Thyroid gland (tissue), 4 donors: ENCODE measurements around the gene THRB. TPM values are rescaled to one million over a fixed set of nuclear protein-coding genes. Genes with fewer than 3 reads are reported as not detected.

ENCODE experiments used
- DNase-seq, 2 donors: peaks; one replicate each; pipeline ENCODE4 v3.0.0-alpha.2; 2019
- H3K27ac ChIP-seq, 3 donors: fragments of 200-600 bp; sonication (generic); 1 replicate in 2 of 3; 2 replicates in 1 of 3; pipeline ENCODE4 v1.5.1; 2016 to 2019; ENCODE audit warnings: mild to moderate bottlenecking in 1 of 3, moderate library complexity in 1 of 3
- H3K27me3 ChIP-seq: fragments of 200-600 bp; sonication (generic); one replicate; pipeline ENCODE4 v1.5.1; 2019
- H3K36me3 ChIP-seq, 2 donors: fragments of 200-600 bp; sonication (generic); one replicate each; pipeline ENCODE4 v1.5.1; 2016 to 2019
- H3K4me1 ChIP-seq, 2 donors: fragments of 200-600 bp; sonication (generic); one replicate each; pipeline ENCODE4 v1.5.1; 2017 to 2019
- H3K4me3 ChIP-seq, 3 donors: fragments of 200-600 bp; sonication (generic); replicated peaks in 1 of 3; 1 replicate in 2 of 3; 2 replicates in 1 of 3; pipeline ENCODE4 v1.5.1; 2016; ENCODE audit warnings: mild to moderate bottlenecking in 1 of 3
- H3K9me3 ChIP-seq: fragments of 200-600 bp; sonication (generic); one replicate; pipeline ENCODE4 v1.5.1; 2017
- POLR2A ChIP-seq, 2 donors: fragments of 450-650 bp; IDR thresholded peaks; one replicate each; pipeline ENCODE4 v1.6.1; 2017; ENCODE audit warnings: antibody characterized with exemption in 2 of 2, mild to moderate bottlenecking in 2 of 2, moderate library complexity in 1 of 2
- WGBS, 2 donors: methylation state at CpG; one replicate each; pipeline ENCODE4 v1.1.5; 2017; 5-methylcytosine and 5-hydroxymethylcytosine counted together
- intact Hi-C: fragments of 100-400 bp; cut with DNase I; formaldehyde crosslinking; loops from one replicate; pipeline ENCODE4 v1.15.1; 2023
- total RNA-seq, 4 donors: library from RNA; depleted of rRNA; stranded (reverse); fragments of >200 nt; gene quantifications; one replicate each; pipeline ENCODE4 v1.2.3, GENCODE V29; 2016
- TF ChIP-seq, protein P1 (sequence below), 6 experiments: fragments of 200-600 bp in 3 of 6; fragments of 450-650 bp in 3 of 6; sonication (generic) in 3 of 6; IDR thresholded peaks; one replicate each; pipeline ENCODE4 v1.5.1; 2016 to 2019; ENCODE audit warnings: antibody characterized with exemption in 6 of 6, mild to moderate bottlenecking in 2 of 6, inconsistent platforms in 1 of 6, moderate library complexity in 1 of 6

Gene THRB
- total RNA-seq, 4 donors from 2014 or later = 11.1 to 33.2 (median 13.4) TPM

- 92 to 95% methylated on average over 7 of the region's 7 CpGs for WGBS, 2 donors
- Histone ChIP-seq H3K36me3 (no peaks in the 10 kb centered on the region), H3K4me1 (peaks cover 39 to 40% of the 10 kb centered on the region in 2 donors), H3K27ac (no peak overlapping the region), H3K9me3 (no peaks in the 10 kb centered on the region), H3K4me3 (no peak overlapping the region), H3K27me3 (no peaks in the 10 kb centered on the region)
- intact Hi-C loops = no loop called here
- TF ChIP-seq POLR2A (IDR thresholded peaks at IDR 0.05) = no peak
- TF ChIP-seq, protein P1, sequence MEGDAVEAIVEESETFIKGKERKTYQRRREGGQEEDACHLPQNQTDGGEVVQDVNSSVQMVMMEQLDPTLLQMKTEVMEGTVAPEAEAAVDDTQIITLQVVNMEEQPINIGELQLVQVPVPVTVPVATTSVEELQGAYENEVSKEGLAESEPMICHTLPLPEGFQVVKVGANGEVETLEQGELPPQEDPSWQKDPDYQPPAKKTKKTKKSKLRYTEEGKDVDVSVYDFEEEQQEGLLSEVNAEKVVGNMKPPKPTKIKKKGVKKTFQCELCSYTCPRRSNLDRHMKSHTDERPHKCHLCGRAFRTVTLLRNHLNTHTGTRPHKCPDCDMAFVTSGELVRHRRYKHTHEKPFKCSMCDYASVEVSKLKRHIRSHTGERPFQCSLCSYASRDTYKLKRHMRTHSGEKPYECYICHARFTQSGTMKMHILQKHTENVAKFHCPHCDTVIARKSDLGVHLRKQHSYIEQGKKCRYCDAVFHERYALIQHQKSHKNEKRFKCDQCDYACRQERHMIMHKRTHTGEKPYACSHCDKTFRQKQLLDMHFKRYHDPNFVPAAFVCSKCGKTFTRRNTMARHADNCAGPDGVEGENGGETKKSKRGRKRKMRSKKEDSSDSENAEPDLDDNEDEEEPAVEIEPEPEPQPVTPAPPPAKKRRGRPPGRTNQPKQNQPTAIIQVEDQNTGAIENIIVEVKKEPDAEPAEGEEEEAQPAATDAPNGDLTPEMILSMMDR (IDR thresholded peaks at IDR 0.05) = no peak
- no peak for DNase-seq
These were observed 191.4 kb downstream of the THRB start for GRCh38 chr3:24303057-24303754.

GRCh38 chr3:24302396-24302795 lies 192.3 kb downstream of the THRB start:
- 26 to 45% methylated on average over 2 of the region's 2 CpGs for WGBS, 2 donors

DNA sequence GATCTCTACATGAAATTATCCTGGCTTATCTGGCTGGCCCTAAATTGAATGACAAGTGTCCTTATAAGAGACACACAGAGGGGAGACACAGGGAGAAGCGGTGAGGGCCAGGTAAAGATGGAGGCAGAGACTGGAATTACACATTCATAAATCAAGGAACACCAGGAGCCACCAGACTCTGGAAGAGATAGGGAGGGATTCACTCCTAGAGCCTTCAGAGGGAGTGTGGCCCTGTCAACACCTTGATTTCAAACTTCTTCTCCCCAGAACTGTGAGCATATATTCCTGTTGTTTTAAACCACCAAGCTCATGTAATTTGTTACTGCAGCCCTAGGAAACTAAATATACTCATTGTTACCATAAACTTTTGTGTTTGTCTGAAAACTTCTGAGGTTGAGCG lies 193.7 kb downstream of the THRB start:
- WGBS, 2 donors = 94 to 96% methylated on average over 2 of the region's 2 CpGs
- Histone ChIP-seq H3K9me3 (no peaks in the 10 kb centered on the region), H3K27me3 (no peaks in the 10 kb centered on the region), H3K4me3 (no peak overlapping the region), H3K27ac (no peak overlapping the region), H3K4me1 (peaks cover 23 to 26% of the 10 kb centered on the region in 2 donors), H3K36me3 (no peaks in the 10 kb centered on the region)
- no peak for TF ChIP-seq POLR2A (IDR thresholded peaks at IDR 0.05)
- TF ChIP-seq, protein P1 (IDR thresholded peaks at IDR 0.05) = no peak
- intact Hi-C loops = no loop called here
- no peak for DNase-seq

More at GRCh38 chr3:24302396-24302795, 192.3 kb downstream of the THRB start:
- Histone ChIP-seq H3K4me3 (no peak overlapping the region), H3K27me3 (no peaks in the 10 kb centered on the region), H3K4me1 (peaks cover 32 to 33% of the 10 kb centered on the region in 2 donors), H3K36me3 (no peaks in the 10 kb centered on the region), H3K27ac (peak overlapping the region in 1 of 3 donors; percentile 60), H3K9me3 (no peaks in the 10 kb centered on the region)
- TF ChIP-seq POLR2A (IDR thresholded peaks at IDR 0.05) = no peak
- TF ChIP-seq, protein P1 (IDR thresholded peaks at IDR 0.05) = no peak
- intact Hi-C loops = no loop called here
- DNase-seq = peak; percentile 28 to 43

DNA sequence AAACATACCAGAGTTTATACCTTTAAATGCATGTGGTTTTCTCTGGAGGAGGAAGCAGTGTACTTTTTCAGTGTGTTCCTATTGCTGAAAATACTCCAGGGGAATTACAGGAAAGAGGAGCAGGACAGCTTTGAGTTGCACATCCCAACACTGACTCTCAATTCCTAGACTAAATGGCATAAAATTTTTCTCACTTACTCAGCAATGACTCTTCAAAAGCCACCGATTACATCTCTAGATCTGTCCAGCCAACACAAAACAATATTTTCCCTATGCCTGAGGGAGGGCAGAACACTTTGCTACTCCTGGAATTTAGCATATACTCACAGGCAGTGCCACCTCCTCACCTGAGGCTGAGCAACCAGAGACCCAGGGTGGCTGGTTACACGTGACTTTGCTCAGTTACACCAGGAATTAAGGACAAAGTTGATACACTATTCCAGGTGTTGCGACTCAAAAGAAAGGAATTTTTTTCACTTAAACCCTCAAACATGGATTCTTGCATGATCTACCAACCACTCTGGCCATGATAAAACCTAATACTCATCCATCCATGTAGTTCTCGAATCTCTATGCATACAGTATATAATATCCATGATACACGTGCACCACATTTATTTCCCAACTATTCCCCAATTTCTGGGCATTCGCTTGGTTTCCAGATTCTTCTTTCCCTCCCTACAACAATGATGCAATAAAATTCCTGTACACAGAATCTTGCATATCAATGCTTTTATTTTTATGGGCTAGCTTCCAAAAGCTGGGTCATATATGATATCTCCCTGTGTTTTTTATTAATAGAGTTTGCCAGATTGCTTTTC lies 194.6 kb downstream of the THRB start:
- WGBS, 2 donors = 77 to 81% methylated on average over 6 of the region's 6 CpGs
- H3K4me1 ChIP-seq = peaks cover 15 to 24% of the 10 kb centered on the region in 2 donors
- H3K4me3 ChIP-seq = no peak overlapping the region
- intact Hi-C loops = no loop called here
- TF ChIP-seq POLR2A (IDR thresholded peaks at IDR 0.05) = no peak
- TF ChIP-seq, protein P1 (IDR thresholded peaks at IDR 0.05) = no peak
- no peaks in the 10 kb centered on the region for H3K9me3 ChIP-seq
- no peaks in the 10 kb centered on the region for H3K27me3 ChIP-seq
- no peak overlapping the region for H3K27ac ChIP-seq
- H3K36me3 ChIP-seq = no peaks in the 10 kb centered on the region
- DNase-seq = no peak
